HG03175 (cell line): ENCODE results near the gene SLC25A5.
"Not testable (repeated sequence)": the region's sequence is repeated elsewhere in the genome, so short reads cannot be mapped to it uniquely, and the experiment has no call there.

ENCODE experiments used
- ATAC-seq: cut with Tn5 transposase; IDR thresholded peaks from one replicate; pipeline ENCODE4 v1.9.1; 2021; ENCODE audit warnings: mild to moderate bottlenecking, moderate library complexity; ENCODE audit not compliant: unreplicated experiment

The SLC25A5 gene

DNA sequence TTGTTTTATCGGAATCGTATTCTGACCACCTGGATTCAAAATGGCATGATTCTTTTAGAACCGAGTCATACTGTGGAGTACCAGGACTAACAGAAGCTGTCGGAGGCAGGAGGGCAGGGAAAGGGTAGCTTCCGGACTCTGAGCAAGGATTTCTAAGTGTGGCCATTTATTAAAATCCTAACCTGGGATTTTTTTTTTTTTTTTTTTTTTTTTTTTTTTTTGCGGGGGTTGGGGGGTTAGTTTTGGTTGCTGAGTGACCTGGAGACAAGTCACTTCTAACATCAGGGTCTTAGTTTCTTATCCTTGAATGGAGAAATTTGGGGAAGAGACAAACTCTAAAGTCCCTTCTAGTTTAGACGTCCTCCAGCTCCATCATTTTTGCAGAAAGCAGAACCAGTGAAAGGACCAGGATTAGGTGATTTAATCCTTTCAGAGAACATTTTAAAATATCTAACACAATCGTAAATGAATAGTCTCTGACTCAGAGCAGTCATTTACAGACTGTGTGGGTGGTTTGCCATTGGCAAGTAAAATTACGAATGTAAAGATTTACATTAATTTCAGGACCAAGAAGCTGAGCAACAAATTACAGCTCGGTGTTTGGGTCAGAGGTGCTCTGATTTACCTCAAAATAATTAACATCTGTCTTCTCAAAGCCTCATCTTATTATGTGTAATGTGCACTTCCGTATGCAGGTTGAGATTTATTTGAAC, 7.3 kb downstream of the SLC25A5 start:
- ATAC-seq, result no peak

DNA sequence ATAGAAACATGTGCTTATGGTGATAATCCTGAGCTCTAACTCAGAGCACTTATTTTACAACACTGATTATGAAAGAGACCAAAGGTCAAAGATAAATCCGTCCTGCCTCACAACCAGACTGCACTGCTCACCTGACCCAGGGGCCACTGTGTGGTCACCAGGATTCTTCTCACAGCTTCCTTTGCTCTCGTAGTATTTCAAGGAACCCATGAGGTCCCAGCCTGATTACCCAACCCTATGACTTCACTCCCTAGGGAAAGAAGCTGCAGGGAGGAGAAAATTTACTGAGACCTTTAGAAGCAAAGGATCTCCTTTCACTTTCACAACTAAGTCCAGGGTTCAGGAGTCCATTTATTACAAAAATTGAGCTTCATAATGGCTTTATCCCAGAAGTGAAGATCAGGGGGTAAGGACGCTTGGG, 9.6 kb downstream of the SLC25A5 start:
- no peak for ATAC-seq

DNA sequence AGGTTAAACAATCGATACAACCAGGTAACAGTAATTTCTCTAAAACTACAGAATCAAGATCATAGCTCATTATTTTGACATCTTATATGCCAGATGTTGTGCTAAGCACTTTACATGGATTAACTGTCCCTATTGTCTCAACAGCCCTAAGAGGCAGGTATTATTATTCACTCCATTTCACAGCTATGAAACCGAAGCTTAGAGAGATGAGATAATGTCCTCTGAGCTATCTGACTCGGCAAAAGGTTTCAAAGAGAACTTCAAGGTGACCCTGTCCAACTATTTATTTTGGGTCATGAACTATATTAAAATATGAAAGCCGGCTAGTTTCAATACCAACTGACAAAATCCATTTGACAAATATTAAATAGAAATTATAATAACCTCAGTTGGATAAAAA, 10.3 kb downstream of the SLC25A5 start:
- ATAC-seq, result no peak

DNA sequence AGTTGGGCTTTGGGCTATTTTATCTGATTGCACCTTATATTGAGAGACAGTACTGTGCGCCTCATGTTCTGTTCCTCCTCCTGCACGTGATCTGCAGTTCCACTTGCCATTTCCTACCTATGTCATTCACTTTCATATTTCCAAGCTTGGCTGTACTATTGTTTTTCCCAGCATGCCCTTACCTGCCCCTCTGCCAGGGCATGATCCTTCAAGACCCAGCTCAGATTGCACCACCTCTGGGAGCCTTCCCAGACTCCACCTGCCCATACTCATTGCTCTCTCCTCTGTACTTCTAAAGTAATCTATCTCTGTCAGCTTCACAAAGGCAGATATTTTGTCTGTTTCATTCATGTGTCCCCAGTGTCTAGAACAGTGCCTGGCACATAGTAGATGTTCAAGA, 11.6 kb downstream of the SLC25A5 start:
- no peak for ATAC-seq

DNA sequence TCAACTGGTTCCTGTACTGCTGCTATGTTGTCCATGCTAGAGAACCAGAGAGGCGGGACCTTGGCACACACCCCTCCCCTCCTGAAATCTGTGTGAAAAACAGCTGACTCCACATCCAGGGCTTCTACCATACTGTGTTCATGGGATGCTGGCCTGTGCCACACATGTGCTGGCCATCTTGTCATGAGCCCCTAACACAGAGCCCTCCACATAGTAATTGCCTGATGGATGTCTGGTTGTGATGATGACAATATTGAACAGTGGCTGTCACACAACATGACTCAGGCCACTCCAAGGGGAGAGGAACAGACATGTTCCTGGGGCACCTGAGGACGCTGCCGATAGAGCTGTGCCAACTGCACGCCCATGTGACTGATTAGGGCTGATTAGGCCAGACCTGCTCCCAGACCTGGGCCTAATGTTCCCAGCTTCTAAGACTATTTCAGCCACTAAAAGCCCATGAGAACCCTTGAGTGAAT, 13.1 kb downstream of the SLC25A5 start:
- ATAC-seq, result no peak

DNA sequence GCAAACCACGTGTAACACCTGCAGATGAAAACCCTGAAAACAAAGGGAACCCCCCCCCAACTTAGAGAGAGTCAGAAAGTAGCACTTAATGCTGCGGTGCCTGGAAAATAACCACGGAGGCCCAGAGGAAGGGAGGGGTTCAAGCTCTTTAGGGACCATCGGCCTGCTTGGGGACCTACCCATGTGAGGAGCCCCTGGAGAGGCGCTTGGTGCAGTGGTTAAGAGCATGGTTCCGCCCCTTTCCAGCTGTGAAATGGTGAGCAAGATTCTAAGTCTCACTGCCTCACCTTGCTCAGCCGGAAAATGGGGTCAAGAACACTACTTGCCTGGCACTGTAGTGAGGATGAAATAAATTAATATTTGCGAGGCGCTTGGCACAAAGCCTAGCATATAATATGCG, 13.8 kb downstream of the SLC25A5 start:
- peak; percentile 12 for ATAC-seq

DNA sequence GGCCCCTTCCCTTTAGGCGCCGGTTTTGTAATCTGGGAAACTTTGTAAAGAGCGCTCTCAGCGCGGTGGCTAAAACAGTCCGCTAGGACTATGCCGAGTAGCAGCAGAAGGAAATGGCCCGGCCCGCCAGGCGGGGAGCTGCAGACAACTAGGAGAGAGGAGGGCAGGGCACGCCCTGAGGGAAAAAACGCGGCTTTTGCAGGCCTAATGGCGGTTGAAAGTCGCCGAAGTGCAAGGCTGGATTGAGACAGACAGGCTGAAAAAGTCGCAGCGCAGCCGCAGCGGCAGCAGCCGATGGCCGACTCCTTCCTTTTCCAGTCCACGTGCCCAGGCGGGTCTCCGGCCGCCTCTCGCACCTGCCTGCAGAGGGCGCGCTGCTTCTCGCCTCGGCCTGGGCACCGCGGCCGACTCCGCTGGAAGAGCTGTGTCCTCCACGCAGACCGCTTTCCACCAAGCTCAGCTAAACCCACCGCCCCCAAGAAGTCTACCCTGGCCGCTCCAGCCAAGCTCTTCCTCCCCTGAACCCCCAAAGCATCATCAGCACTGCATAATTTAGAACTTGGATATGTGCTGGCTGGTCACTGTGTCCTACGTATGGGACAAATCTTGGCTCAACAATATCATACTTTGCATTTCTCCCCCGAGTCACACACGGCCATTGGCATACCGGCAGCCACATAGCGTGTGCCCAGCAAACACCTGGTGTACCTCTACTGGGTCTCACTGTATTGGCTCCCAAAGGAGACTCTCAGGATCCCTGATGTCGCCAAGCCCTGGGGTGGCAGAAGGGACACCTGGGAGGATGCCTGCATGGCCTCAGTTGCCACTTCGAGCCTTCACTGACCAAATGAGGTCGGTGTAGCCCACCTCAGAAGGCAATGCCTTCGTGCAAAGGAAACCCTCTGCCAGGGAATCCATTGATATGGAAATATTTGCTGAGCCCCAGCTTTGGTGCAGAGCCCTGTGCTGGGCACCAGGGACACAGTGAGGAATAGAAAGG, 14.5 kb downstream of the SLC25A5 start:
- peak; percentile 78 for ATAC-seq

DNA sequence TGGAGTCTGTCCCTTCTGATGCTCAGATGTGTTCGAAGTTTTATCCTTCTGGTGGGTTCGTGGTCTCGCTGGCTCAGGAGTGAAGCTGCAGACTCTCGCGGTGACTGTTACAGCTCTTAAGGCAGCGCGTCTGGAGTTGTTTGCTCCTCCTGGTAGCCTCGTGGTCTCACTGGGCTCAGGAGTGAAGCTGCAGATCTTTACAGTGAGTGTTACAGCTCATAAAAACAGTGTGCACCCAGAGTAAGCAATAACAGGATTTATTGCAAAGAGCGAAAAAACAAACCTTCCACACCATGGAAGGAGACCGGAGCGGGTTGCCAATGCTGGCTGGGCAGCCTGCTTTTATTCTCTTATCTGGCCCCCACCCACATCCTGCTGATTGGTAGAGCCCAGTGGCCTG, 18.5 kb downstream of the SLC25A5 start:
- ATAC-seq, result no peak

DNA sequence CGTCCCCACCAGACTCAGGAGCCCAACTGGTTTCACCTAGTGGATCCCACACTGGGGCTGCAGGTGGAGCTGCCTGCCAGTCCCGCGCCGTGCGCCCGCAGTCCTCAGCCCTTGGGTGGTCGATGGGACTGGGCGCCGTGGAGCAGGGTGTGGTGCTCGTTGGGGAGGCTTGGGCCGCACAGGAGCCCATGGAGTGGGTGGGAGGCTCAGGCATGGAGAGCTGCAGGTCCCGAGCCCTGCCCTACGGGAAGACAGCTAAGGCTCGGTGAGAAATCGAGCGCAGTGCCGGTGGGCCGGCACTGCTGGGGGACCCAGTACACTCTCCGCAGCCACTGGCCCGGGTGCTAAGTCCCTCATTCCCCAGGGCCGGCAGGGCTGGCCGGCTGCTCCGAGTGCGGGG, 19.5 kb downstream of the SLC25A5 start:
- not testable (repeated sequence) for ATAC-seq

DNA sequence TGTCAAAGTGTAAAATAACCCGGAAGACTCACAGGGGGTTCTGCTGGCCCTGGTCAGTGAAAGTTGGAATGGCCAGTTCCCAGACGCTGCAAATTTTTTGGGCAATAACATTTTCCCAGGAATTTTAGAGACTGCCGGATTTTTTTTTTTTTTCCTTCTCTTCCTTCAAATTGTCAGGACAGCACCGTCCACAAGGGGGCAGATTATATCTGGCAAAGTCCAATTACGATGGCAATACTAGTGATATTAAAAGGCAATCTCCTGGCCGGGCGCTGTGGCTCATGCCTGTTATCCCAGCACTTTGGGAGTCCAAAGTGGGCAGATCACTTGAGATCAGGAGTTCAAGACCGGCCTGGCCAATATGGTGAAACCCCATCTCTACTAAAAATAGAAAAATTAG, 20.5 kb downstream of the SLC25A5 start:
- ATAC-seq, result no peak

DNA sequence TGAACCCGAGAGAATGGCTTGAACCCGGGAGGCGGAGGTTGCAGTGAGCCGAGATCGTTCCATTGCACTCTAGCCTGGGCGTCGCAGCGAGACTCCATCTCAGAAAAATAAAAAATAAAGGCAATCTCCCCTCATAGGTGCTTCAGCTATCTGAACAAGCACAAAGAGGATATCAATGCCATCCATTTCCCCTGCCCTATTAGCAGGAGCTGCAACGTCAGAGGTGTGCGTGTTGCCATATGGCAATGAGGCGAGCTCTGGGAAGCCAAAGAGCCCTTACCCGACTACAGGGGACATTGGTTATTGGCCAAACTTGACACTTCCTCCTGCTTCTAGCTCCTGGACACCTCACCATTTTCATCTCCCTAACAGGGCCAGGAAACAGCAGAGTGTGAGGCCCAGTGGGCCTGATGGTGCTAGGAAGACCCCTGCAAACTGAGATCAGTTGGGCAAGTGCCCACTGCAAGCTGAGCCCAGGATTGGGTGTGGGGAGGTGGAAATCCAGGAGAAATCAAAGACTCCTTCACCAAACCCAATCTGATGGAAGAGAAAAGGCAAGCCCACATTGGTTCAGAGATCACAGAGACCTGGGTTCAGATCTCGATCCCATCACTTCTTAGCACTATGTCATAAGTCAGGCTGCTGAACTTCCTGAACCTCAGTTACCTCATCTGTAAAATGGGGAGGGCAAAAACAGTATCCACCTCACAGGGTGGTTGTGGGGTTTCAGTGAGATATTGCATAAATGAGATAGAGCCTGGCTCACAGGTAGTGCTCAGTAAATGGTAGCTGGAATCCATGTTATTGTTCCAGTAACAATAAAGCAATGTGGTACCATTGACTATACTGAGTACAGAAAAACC, 21.2 kb downstream of the SLC25A5 start:
- ATAC-seq, result no peak

DNA sequence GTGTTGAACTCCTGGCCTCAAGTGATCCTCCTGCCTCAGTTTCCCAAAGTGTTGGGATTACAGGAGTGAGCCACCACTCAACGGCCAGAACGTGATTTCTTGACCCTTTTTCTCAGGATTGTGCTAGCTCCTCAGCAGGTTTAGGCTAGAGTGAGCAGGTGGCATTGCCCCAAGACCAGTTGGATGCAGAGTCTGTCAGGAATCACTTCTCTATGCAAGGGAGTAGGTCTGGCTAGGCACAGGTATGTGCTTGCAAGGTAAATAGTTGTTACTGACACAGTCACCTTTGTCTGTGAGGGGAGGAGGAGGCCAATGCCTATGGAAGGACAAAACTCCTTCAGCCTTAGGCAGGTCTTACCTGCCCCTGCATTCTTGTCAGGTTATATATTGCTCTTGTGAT, 24.2 kb downstream of the SLC25A5 start:
- ATAC-seq, result no peak

DNA sequence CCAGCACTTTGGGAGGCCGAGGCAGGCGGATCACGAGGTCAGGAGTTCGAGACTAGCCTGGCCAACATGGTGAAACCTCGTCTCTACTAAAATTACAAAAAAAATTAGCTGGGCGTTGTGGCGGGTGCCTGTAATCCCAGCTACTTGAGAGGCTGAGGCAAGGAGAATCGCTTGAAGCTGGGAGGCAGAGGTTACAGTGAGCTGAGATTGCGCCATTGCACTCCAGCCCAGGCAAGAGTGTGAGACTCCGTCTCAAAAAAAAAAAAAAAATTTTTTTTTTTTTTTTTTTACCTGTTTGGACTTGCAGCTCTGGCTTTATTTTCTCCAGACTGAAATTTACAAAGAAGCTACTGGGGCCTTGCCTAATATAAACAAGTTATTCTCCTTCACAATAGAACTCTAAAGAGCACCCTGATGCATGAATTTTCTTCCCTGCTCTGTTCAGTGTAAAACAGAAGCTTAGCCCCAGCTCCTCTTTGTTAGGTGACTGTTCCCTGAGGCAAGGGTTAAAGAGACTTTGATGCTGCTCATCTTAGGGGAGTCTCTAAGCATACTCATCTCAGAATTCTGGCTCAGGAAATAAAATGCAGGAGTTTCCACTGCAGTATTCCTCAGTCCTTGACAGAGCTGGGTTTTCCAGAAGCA, 25.7 kb downstream of the SLC25A5 start:
- ATAC-seq, result not testable (repeated sequence)

DNA sequence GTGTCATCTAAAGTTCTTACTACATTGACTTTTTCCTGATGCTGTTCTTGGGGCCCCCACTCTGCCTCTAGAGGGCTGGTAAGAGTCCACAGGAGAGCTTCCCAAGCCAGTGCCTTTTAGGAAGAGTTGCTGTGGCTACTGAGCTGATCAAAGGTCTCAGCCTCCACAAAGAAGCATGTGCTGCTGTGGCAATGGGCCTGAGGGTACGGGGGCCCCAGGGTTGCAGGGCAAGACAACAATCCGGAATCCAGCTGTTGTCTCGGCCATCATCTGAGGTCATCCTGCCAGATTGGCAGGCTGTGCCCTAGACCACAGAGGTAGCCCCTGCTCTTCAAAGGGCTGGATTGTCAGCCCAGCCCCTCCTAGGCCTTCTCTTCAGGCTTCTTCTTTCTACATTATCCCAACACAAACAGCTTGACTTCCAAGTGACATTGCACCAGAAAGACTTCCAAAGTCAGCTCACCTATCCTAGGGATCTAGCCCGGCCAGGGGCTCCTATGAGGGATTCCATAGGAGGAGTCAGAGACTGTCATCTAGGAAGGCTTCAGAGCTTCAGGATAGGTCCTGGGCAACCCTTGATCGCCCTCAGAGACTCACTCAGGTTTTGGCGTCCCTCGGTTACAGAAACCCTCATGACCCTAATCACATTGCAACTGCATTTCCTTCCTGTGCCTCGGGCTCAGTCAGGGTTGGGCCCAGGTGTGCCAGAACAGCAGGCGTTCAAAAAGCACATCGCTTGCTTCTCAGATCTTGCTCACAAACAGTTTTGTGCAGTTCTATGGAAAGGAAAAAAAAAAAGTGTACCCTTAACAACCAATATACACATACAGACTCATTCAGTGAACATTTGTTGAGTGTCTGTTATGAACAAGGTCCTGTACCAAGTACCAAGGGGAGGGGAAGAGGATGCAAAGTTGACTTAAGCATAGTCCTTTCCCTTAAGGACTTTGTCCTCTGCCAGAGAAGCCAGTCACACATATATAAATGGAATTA, 27.8 kb downstream of the SLC25A5 start:
- ATAC-seq, result no peak

DNA sequence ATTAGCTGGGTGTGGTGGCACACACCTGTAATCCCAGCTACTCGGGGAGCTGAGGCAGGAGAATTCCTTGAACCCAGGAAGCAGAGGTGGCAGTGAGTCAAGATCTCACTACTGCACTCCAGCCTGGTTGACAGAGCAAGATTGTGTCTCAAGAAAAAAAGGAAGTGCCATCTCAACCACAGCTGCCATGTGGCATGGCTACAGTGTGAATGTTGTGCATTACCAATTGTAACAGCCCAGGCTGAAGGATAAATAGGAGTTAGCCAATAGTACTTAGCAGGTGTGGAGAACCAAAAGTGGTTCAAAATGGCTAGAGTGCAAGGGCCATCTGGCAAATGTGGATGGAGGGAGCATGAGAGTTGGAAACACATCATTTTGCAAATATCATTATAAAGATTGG, 28.9 kb downstream of the SLC25A5 start:
- no peak for ATAC-seq

DNA sequence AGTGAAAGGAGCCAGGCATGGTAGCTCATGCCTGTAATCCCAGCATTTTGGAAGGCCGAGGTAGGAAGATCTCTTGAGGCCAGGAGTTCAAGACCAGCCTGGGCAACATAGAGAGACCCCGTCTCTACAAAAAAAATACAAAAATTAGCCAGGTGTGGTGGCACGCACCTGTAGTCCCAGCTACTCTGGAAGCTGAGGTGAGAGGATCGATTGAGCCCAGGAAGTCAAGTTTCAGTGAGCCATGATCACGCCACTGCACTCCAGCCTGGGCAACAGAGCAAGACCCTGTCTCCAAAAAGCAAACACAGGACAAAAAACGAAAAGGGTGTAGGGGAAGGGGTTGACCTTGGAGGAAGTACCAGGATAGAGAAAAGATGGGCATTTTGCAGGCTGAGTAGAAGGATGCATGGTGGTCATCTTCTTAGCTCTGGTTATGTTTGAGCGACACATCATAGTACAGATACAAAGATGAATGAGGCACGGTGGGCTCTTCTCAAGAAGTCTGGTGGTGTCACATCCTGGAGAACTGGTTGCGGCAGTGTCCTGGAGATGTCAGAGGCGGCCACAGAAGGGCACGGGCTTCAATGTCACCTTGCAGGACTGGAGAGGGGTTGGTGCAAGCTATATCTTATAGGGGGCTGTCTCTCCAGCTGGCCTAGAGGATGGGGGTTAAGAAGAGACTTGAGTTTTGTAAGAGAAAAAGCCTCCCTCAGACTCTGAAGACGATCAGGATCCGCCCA, 32.0 kb downstream of the SLC25A5 start:
- no peak for ATAC-seq

DNA sequence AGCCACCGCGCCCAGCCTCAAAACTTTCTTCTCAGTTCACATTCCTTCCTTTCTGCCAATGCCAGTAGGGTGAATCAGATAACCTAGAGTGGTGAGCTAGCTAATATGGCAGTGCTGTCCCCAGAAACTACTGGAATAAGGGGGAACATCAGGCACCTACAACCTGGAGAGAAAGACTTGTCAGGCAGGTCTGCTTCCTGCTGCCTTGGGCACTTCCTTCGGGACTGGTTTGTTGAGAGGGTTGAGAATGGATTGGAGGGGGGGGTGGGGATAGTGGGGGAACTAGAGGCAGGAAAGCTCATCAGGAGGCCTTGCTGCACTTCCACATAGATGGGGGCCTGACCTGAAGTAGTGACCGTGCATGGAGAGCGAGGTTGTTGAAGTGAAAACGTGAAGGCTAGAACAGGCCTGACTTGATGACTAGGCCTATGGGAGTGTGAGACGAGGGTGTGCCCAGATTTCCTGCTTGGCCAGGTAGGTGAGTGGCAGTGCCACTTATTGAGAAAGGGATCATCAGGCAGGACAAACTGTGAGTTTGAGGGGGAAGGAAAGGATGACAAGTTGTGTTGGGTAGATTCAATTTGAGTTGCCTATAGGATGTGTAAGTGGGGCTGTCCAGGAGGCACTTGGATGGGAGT, 33.4 kb downstream of the SLC25A5 start:
- no peak for ATAC-seq
